K562 (cell line): ENCODE results near the gene ZNF189. TPM values are rescaled to one million over a fixed set of nuclear protein-coding genes. Genes with fewer than 3 reads are reported as not detected.

Experiments used
- BCOR ChIP-seq: fragments of 450-650 bp; IDR thresholded peaks from 2 replicates; pipeline ENCODE4 v1.6.1; 2016
- BRCA1 ChIP-seq, 2 experiments: fragments of 450-650 bp in 1 of 2; sonication (generic) in 1 of 2; formaldehyde crosslinking in 1 of 2; IDR thresholded peaks; 2 replicates each; pipeline versions ENCODE4 v1.5.0 to v1.6.1; 2017 to 2020; ENCODE audit warnings: mild to moderate bottlenecking in 1 of 2, missing genetic modification reagents in 1 of 2
- CHD2 ChIP-seq: IDR thresholded peaks from 2 replicates; pipeline ENCODE4 v1.6.1; 2011; ENCODE audit warnings: low read depth, low read length
- DDX20 ChIP-seq: fragments of 450-650 bp; IDR thresholded peaks from 2 replicates; pipeline ENCODE4 v1.6.1; 2016; ENCODE audit warnings: missing genetic modification characterization, low read depth, mild to moderate bottlenecking, missing compliant biosample characterization, moderate library complexity
- ETS2 ChIP-seq: IDR thresholded peaks from 2 replicates; pipeline ENCODE4 v1.6.1; 2016; ENCODE audit warnings: borderline replicate concordance, missing genetic modification characterization, mild to moderate bottlenecking, moderate library complexity, missing compliant biosample characterization; ENCODE audit not compliant: poor library complexity, severe bottlenecking
- MECOM ChIP-seq: fragments of 250-450 bp; sonication (Bioruptor Pico); IDR thresholded peaks from 2 replicates; pipeline ENCODE4 v1.8.0; 2022; ENCODE audit warnings: inconsistent platforms
- NFE2 ChIP-seq: IDR thresholded peaks from 2 replicates; pipeline ENCODE4 v1.6.1; 2014; ENCODE audit warnings: antibody characterized with exemption, low read depth
- POLR2AphosphoS2 ChIP-seq: IDR thresholded peaks from 2 replicates; pipeline ENCODE4 v1.6.1; 2012; ENCODE audit warnings: low read length, improper control_type of control experiment
- PRPF4 ChIP-seq: fragments of 200-400 bp; formaldehyde crosslinking; IDR thresholded peaks from one replicate; pipeline ENCODE4 v1.6.1; 2017; ENCODE audit warnings: low read length, low read depth, mild to moderate bottlenecking; ENCODE audit not compliant: insufficient read depth, poor library complexity, severe bottlenecking
- SAFB2 ChIP-seq: fragments of 200-400 bp; formaldehyde crosslinking; IDR thresholded peaks from 2 replicates; pipeline ENCODE4 v1.6.1; 2018; ENCODE audit warnings: borderline replicate concordance, low read length, low read depth, moderate library complexity; ENCODE audit not compliant: severe bottlenecking
- SNRNP70 ChIP-seq: fragments of 200-400 bp; formaldehyde crosslinking; optimal IDR thresholded peaks from 2 replicates; pipeline ENCODE3; 2017; ENCODE audit warnings: low read depth, low read length
- TRIM28 ChIP-seq: fragments of 450-650 bp; IDR thresholded peaks from 2 replicates; pipeline ENCODE4 v1.6.1; 2017
- ZNF184 ChIP-seq: sonication (generic); formaldehyde crosslinking; IDR thresholded peaks from 2 replicates; pipeline ENCODE4 v1.5.0; 2020; ENCODE audit warnings: missing genetic modification reagents
- ZNF583 ChIP-seq: fragments of 250-450 bp; sonication (Bioruptor Pico); IDR thresholded peaks from 2 replicates; pipeline ENCODE4 v1.4.0; 2020
- polyA plus RNA-seq, 8 experiments: library from polyadenylated mRNA; depleted of rRNA in 4 of 8; stranded (reverse) in 5 of 8; unstranded in 3 of 8; fragments of >200 nt; fragmentation: Nextera tagmentation in 2 of 8; fragmentation: Illumina TruSeq in 1 of 8; extraction: Ambion mirVana in 2 of 8; extraction: Trizol in 1 of 8; gene quantifications; 2 replicates each; pipeline versions ENCODE4 v1.2.1 to v1.2.3, GENCODE V29; 2011 to 2014; ENCODE audit warnings: inconsistent platforms in 1 of 8, missing spikeins in 1 of 8
- total RNA-seq, 7 experiments: library from RNA; depleted of rRNA in 6 of 7; stranded (reverse); fragments of >200 nt in 6 of 7; fragmentation: Illumina TruSeq in 2 of 7; extraction: Trizol in 2 of 7; gene quantifications; 2 replicates each; pipeline versions ENCODE4 v1.2.1 to v1.2.3, GENCODE V29; 2011 to 2021; ENCODE audit warnings: low replicate concordance in 1 of 7
- TF ChIP-seq, protein P1 (sequence below): IDR thresholded peaks from 3 replicates; pipeline ENCODE4 v1.6.1; 2011; ENCODE audit warnings: borderline replicate concordance, mild to moderate bottlenecking, moderate library complexity; ENCODE audit not compliant: insufficient read length; ENCODE audit errors: extremely low read depth
- TF ChIP-seq, protein P2 (sequence below): sonication (generic); formaldehyde crosslinking; IDR thresholded peaks from 2 replicates; pipeline ENCODE4 v1.9.0; 2022; ENCODE audit warnings: mild to moderate bottlenecking, missing genetic modification reagents
- TF ChIP-seq, protein P3 (sequence below): sonication (generic); formaldehyde crosslinking; IDR thresholded peaks from 2 replicates; pipeline ENCODE4 v1.5.0; 2020; ENCODE audit warnings: missing genetic modification reagents
- TF ChIP-seq, protein P4 (sequence below): sonication (generic); formaldehyde crosslinking; IDR thresholded peaks from 2 replicates; pipeline ENCODE4 v1.8.1; 2022; ENCODE audit warnings: missing genetic modification reagents
- TF ChIP-seq, protein P5 (sequence below): fragments of 450-650 bp; IDR thresholded peaks from 2 replicates; pipeline ENCODE4 v1.6.1; 2017; ENCODE audit warnings: mild to moderate bottlenecking, moderate library complexity
- TF ChIP-seq, protein P6 (sequence below): fragments of 250-450 bp; sonication (Bioruptor Pico); IDR thresholded peaks from 2 replicates; pipeline ENCODE4 v1.4.0; 2020; ENCODE audit warnings: mild to moderate bottlenecking

Gene ZNF189
- total and polyA plus RNA-seq, 9 of the 15 experiments (the other 6 are each of a cell fraction or from before 2014, with no cell fraction given) = 2.4 to 15.3 (median 6.4) TPM

DNA sequence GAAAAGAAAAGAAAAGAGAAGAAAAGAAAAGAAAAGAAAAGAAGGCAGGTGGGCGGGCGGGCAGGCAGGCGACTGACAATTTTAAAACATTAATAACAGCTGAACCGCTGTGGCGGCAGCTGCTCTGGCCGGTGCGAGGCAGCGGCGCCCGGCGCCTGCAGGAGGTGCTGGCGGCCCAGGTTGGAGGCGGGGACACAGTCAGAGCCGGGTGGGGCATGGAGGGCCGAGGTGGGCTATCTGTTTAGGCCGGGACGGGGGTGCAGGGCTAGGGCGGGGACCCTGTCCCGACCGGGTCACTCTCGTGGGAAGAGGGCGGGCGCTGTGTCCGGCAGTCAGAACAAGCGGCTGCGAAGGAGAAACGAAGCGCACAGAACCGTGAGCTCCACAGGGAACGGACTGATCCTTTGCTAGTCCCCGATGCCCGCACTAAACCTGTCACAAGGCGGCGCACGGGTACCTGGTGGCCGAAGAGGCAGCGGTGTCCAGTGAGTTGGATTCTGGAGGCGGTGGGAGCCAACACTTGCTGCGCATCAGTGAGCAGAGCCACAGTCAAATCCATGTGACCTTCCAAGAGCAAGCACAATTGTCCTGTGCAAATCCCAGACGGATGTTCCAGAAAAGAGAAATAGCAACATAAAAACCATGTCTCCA is 50.5 kb downstream of the ZNF189 start (continued):
- TF ChIP-seq, protein P1, sequence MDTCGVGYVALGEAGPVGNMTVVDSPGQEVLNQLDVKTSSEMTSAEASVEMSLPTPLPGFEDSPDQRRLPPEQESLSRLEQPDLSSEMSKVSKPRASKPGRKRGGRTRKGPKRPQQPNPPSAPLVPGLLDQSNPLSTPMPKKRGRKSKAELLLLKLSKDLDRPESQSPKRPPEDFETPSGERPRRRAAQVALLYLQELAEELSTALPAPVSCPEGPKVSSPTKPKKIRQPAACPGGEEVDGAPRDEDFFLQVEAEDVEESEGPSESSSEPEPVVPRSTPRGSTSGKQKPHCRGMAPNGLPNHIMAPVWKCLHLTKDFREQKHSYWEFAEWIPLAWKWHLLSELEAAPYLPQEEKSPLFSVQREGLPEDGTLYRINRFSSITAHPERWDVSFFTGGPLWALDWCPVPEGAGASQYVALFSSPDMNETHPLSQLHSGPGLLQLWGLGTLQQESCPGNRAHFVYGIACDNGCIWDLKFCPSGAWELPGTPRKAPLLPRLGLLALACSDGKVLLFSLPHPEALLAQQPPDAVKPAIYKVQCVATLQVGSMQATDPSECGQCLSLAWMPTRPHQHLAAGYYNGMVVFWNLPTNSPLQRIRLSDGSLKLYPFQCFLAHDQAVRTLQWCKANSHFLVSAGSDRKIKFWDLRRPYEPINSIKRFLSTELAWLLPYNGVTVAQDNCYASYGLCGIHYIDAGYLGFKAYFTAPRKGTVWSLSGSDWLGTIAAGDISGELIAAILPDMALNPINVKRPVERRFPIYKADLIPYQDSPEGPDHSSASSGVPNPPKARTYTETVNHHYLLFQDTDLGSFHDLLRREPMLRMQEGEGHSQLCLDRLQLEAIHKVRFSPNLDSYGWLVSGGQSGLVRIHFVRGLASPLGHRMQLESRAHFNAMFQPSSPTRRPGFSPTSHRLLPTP = peak; percentile 10
- TF ChIP-seq SAFB2 = no peak
- no peak for TF ChIP-seq POLR2AphosphoS2
- no peak for TF ChIP-seq SNRNP70
- TF ChIP-seq ZNF583 = no peak
- TF ChIP-seq, protein P2, sequence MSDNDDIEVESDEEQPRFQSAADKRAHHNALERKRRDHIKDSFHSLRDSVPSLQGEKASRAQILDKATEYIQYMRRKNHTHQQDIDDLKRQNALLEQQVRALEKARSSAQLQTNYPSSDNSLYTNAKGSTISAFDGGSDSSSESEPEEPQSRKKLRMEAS (CRISPR knock-in tag) = peak; percentile 32; the same call in 1 of the 2 replicates
- no peak for TF ChIP-seq ZNF184
- TF ChIP-seq BCOR = peak; percentile 40; the same call in 1 of the 2 replicates
- TF ChIP-seq ETS2 (tag) = no peak
- no peak for TF ChIP-seq DDX20 (tag)
- TF ChIP-seq MECOM (CRISPR knock-in tag) = no peak
- no peak for TF ChIP-seq BRCA1 (IDR thresholded peaks at IDR 0.05)
- TF ChIP-seq BRCA1 (CRISPR knock-in tag; IDR thresholded peaks at IDR 0.05) = no peak
- TF ChIP-seq, protein P3, sequence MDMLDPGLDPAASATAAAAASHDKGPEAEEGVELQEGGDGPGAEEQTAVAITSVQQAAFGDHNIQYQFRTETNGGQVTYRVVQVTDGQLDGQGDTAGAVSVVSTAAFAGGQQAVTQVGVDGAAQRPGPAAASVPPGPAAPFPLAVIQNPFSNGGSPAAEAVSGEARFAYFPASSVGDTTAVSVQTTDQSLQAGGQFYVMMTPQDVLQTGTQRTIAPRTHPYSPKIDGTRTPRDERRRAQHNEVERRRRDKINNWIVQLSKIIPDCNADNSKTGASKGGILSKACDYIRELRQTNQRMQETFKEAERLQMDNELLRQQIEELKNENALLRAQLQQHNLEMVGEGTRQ (CRISPR knock-in tag) = no peak
- TF ChIP-seq TRIM28 = no peak
- TF ChIP-seq NFE2 = no peak
- TF ChIP-seq, protein P4, sequence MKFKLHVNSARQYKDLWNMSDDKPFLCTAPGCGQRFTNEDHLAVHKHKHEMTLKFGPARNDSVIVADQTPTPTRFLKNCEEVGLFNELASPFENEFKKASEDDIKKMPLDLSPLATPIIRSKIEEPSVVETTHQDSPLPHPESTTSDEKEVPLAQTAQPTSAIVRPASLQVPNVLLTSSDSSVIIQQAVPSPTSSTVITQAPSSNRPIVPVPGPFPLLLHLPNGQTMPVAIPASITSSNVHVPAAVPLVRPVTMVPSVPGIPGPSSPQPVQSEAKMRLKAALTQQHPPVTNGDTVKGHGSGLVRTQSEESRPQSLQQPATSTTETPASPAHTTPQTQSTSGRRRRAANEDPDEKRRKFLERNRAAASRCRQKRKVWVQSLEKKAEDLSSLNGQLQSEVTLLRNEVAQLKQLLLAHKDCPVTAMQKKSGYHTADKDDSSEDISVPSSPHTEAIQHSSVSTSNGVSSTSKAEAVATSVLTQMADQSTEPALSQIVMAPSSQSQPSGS (CRISPR knock-in tag) = no peak
- TF ChIP-seq, protein P5, sequence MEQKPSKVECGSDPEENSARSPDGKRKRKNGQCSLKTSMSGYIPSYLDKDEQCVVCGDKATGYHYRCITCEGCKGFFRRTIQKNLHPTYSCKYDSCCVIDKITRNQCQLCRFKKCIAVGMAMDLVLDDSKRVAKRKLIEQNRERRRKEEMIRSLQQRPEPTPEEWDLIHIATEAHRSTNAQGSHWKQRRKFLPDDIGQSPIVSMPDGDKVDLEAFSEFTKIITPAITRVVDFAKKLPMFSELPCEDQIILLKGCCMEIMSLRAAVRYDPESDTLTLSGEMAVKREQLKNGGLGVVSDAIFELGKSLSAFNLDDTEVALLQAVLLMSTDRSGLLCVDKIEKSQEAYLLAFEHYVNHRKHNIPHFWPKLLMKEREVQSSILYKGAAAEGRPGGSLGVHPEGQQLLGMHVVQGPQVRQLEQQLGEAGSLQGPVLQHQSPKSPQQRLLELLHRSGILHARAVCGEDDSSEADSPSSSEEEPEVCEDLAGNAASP = no peak
- TF ChIP-seq CHD2 = no peak
- TF ChIP-seq, protein P6, sequence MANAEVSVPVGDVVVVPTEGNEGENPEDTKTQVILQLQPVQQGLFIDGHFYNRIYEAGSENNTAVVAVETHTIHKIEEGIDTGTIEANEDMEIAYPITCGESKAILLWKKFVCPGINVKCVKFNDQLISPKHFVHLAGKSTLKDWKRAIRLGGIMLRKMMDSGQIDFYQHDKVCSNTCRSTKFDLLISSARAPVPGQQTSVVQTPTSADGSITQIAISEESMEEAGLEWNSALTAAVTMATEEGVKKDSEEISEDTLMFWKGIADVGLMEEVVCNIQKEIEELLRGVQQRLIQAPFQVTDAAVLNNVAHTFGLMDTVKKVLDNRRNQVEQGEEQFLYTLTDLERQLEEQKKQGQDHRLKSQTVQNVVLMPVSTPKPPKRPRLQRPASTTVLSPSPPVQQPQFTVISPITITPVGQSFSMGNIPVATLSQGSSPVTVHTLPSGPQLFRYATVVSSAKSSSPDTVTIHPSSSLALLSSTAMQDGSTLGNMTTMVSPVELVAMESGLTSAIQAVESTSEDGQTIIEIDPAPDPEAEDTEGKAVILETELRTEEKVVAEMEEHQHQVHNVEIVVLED (CRISPR knock-in tag) = no peak
- no peak for TF ChIP-seq PRPF4
